HPDE6-E6E7 (cell line): ENCODE measurements around the gene GPR39.

Experiments used
- DNase-seq: peaks from one replicate; pipeline ENCODE4 v3.0.0; 2011; ENCODE audit warnings: missing footprints; ENCODE audit errors: extremely low spot score

Gene GPR39

GRCh38 chr2:132605236-132606180 lies 188.9 kb downstream of the GPR39 start:
- no peak for DNase-seq

DNA sequence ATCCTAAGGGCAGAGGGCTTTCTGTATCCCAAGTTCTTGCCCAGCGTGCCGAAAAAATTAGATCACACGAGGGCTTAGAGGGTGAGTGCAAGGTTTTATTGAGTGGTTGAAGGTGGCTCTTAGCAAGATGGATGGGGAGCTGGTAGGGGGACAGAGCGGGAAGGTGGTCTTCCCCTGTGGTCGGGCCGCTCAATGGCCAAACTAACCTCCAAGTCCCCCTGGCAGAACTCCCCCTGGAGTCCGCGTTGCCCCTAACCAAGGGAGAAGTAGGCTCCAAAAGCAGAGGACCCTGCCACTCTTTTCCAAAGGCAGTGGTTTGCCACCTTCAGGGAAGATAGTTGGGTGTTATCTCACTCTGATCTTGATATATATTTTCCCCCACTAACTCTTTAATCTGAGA lies 190.0 kb downstream of the GPR39 start:
- no peak for DNase-seq

DNA sequence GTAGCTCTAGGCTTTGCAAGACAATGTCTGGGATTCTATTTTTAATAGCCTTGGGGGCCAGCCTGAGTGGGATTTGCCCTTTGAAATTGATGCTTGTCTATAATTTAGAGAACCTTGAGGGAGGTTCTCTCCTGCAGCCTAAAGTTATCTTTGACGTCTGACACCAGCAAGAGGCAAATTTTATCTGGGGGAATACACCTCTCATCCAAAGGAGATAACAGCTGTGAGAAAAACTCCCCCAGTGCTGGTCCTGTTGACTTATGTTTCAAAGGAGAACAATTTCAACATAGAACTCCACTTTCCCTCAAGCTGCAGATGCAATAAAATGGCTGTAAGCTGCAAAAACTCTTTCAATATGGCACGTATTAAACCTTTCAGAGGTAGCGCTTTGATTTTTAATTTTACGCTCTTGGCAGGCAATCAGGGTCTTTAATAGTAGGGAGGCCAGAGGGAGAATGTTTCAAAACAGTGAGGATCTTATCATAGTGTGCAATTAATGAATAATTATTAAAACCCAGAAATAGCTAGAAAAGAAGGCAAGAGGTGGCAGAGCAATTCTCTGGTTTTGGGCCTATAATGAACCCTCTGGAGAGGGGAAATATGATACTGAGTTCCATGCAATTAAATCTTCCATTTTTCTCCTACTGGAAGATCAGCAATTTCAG lies 191.0 kb downstream of the GPR39 start:
- no peak for DNase-seq

DNA sequence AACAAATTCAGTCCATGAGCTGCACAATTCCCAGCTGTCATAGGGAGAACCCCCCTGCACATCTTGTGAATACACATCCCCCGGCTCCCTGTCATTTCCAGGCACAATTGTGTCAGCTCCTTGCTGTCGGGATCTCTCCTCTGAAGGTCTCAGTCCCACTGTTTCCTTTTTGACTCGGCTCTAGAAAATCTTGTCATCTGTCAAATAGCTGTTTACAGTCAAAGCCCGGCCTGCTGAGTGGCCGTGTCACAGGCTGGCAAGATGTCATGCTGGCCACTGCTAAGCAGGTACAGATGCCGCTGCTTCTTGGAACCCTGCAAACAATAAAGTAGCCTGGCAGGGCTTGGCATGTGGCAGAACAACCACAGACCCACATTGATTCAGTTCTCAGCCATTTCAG lies 191.7 kb downstream of the GPR39 start:
- no peak for DNase-seq

DNA sequence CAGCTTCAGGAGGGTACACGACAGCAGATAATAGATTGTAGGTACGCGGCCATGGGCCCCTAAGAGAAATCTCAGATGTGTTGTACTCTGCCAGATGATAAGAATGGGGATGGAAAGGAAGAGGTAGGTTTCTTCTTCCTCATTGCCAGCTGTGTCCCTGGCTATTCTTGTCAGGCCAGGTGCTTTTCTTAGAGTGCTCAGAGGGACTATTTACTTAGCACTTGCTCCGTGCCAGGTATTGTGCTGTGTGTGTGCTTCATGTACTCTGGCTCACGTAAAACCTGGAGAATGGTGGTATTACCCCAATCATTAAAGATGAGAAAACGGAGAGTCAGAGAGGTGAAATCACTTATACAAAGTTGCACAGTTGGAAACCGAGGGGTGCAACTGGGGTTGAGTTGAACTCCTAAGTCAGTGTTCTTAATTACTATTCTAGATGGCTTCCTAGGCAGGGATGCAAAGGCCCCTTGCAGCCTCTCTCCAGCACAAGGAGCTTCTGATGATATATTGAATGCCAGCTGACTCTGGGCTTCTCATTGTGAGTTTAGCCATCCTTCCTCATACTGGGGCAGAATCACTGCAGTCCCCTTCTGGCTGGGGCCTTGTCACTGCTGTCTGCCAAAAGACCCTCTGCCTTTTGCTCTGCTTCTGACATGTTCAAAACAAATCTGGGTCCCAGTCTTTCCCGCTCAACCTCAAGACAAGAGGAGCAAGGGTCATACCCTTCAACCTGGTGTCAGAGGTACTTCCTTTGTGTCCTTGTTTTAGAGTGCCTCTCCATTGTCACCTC lies 192.7 kb downstream of the GPR39 start:
- no peak for DNase-seq

DNA sequence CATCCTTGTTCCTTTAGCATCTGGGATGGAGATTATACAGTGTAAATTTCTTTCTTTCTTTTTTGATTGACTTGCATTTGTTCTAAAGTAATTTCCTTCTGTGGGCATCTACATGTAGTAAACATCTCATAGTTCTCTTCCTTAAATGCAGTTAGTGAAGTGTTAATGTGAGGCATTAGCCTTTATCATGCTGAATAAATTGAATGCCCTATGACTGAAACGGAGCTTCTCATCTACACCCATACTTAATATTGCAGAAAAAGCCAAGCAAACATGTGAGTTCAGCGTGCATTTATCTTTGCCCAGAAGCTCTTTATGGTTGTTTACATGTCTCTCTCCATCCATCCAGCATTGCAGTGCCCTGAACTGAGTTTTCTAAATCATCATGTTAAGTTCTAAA lies 195.1 kb downstream of the GPR39 start:
- DNase-seq = no peak

- no peak for DNase-seq
Observed at GRCh38 chr2:132615329-132616085, 198.9 kb downstream of the GPR39 start.

- DNase-seq = no peak
Observed at GRCh38 chr2:132617989-132618388, 201.4 kb downstream of the GPR39 start.

GRCh38 chr2:132618734-132619133 lies 202.1 kb downstream of the GPR39 start:
- DNase-seq = no peak

GRCh38 chr2:132620115-132620514 lies 203.5 kb downstream of the GPR39 start:
- no peak for DNase-seq

GRCh38 chr2:132621131-132621875 lies 204.7 kb downstream of the GPR39 start:
- DNase-seq = no peak

GRCh38 chr2:132623096-132623839 lies 206.7 kb downstream of the GPR39 start:
- no peak for DNase-seq

- no peak for DNase-seq
Observed at GRCh38 chr2:132627536-132627935, 210.9 kb downstream of the GPR39 start.

DNA sequence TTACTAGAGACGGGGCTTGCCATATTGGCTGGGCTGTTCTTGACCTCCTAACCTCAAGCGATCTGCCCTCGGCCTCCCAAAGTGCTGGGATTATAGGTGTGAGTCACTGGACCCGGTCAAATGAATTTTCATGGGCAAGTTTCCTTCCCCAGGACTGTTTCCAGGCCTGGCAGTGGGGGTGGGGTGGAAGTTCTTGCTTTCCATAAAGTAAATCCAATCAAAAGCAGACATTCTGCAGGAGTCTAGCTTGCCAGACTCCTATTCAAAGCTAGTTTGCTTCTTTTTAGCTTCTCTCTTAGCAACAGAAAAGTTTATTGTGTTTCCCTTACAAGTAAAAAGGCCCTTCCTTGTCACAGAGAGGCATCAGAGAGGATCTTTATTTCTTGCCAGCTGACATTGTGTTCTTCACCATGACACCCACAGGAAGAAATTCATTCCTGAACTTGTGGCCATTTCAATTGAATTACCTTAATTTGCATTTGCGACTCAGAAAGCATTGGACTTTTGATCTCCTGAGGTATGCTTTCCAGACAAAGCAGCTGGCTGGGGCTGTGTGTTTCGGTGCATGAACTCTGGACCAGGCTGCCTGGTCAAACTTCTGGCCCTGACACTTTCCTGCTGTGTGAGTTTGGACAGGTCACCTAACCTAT lies 215.5 kb downstream of the GPR39 start:
- DNase-seq = no peak

DNA sequence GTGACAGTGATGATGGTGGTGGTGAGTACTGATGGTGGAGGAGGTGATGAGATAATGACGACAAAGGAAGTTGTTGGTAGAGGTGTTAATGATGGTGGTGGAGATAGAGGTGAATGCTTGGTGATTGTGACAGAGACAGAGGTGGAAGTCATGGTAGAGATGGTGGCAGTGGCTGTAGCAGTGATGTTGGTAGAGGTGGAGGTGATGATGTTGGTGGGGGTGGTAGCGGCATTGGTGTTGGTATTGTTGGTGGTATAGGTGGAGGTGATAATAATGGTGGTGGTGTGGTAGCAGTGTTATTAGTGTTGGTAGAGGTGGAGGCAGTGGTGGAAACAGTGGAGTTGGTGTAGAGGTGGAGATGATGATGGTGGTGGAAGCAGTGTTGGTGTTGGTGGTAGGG lies 217.0 kb downstream of the GPR39 start:
- DNase-seq = no peak

- no peak for DNase-seq
Observed at GRCh38 chr2:132636346-132636745, 219.7 kb downstream of the GPR39 start.

DNA sequence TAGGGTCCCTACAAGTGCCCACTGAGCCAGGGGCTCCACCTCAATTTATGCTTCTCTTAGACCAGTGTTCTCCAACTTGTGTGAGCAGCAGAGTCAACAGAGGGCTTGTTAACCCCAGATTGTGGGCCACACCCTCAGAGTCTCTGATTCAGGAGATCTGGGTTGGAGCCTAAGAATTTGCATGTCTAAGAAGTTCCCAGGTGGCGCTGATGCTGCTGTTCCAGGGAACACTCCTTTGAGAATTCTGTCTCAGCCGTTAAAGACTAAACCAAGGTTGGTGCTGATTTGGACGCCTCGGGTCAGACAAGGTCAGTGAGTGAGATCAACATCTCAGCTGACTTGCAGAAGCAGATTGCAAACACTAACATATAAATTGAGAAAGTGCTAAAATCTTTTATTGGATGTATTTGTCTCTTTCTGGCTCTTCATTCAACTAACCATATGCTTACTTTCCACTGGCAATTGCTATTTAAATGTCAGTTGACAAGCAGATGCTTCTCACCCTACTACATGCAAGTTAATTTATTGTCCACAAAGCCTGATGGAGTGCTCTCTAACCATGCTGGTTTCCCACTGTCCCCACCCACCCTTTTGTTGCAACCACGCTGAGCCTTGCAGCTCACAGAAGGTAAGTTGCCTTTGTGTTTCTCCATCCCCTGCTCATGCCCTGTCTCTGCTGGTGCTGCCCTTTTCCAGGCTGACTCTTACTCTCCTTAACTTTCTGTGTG lies 221.9 kb downstream of the GPR39 start:
- DNase-seq = no peak

GRCh38 chr2:132640116-132640515 lies 223.5 kb downstream of the GPR39 start:
- no peak for DNase-seq

- DNase-seq = no peak
Observed at GRCh38 chr2:132641819-132642218, 225.2 kb downstream of the GPR39 start.
